Stimulated activated CD4-positive, alpha-beta T cell treated with anti-CD3 and anti-CD28 coated beads, Interleukin-2, amount 100 ng/mL, for 48 hours (primary cell): ENCODE results near the gene ZNF792.
"Not testable (repeated sequence)": the region's sequence is repeated elsewhere in the genome, so short reads cannot be mapped to it uniquely, and the experiment has no call there.

Experiments
- DNase-seq, 2 donors: peaks; one replicate each; pipeline ENCODE4 v3.0.0-alpha.2; 2020

Gene ZNF792

GRCh38 chr19:34998777-34999497, 34.9 kb upstream of the ZNF792 start:
- DNase-seq, result no peak

GRCh38 chr19:34998224-34998623, 34.2 kb upstream of the ZNF792 start:
- not testable (repeated sequence) for DNase-seq

- DNase-seq, result no peak
Observed at GRCh38 chr19:34997071-34997617, 33.1 kb upstream of the ZNF792 start.

- no peak for DNase-seq
Observed at GRCh38 chr19:34995551-34995950, 31.5 kb upstream of the ZNF792 start.

GRCh38 chr19:34994643-34995541, 30.9 kb upstream of the ZNF792 start:
- no peak for DNase-seq

- DNase-seq, result no peak
Observed at GRCh38 chr19:34994286-34994642, 30.2 kb upstream of the ZNF792 start.

GRCh38 chr19:34992582-34992981, 28.6 kb upstream of the ZNF792 start:
- DNase-seq, result not testable (repeated sequence)

- no peak for DNase-seq
Observed at GRCh38 chr19:34991542-34992333, 27.7 kb upstream of the ZNF792 start.

- DNase-seq, result peak in 1 of 2 donors; percentile 51
Observed at GRCh38 chr19:34990578-34991192, 26.7 kb upstream of the ZNF792 start.

GRCh38 chr19:34989298-34989697, 25.3 kb upstream of the ZNF792 start:
- no peak for DNase-seq

GRCh38 chr19:34988119-34988518, 24.1 kb upstream of the ZNF792 start:
- DNase-seq, result no peak

GRCh38 chr19:34985249-34986022, 21.4 kb upstream of the ZNF792 start:
- no peak for DNase-seq

GRCh38 chr19:34984287-34984686, 20.3 kb upstream of the ZNF792 start:
- DNase-seq, result no peak

GRCh38 chr19:34983786-34984185, 19.8 kb upstream of the ZNF792 start:
- DNase-seq, result no peak

GRCh38 chr19:34982275-34982674, 18.2 kb upstream of the ZNF792 start:
- DNase-seq, result no peak

- DNase-seq, result no peak
Observed at GRCh38 chr19:34979819-34980640, 16.0 kb upstream of the ZNF792 start.

GRCh38 chr19:34976611-34977010, 12.6 kb upstream of the ZNF792 start:
- DNase-seq, result no peak

- no peak for DNase-seq
Observed at GRCh38 chr19:34975056-34975455, 11.0 kb upstream of the ZNF792 start.

- no peak for DNase-seq
Observed at GRCh38 chr19:34974646-34975045, 10.6 kb upstream of the ZNF792 start.

GRCh38 chr19:34972163-34972705, 8.2 kb upstream of the ZNF792 start:
- no peak for DNase-seq
